Measurements from ENCODE around the gene HDX.
"Not testable (repeated sequence)": the region's sequence is repeated elsewhere in the genome, so short reads cannot be mapped to it uniquely, and the experiment has no call there.

Gene HDX

GRCh38 chrX:84336646-84337045 is 165.6 kb downstream of the HDX start:
- DNase-seq, result no peak

- DNase-seq, result no peak
Observed at GRCh38 chrX:84335121-84335520, 167.1 kb downstream of the HDX start.

- no peak for DNase-seq
Observed at GRCh38 chrX:84322083-84322827, 180.0 kb downstream of the HDX start.

GRCh38 chrX:84320614-84321013 is 181.6 kb downstream of the HDX start:
- no peak for DNase-seq

GRCh38 chrX:84320023-84320422 is 182.2 kb downstream of the HDX start:
- DNase-seq, result no peak

- no peak for DNase-seq
Observed at GRCh38 chrX:84318661-84319060, 183.6 kb downstream of the HDX start.

GRCh38 chrX:84315946-84316345 is 186.3 kb downstream of the HDX start:
- DNase-seq, result not testable (repeated sequence)
